ENCODE measurements around the gene ULK2. TPM values are rescaled to one million over a fixed set of nuclear protein-coding genes. Genes with fewer than 3 reads are reported as not detected.
"Not testable (repeated sequence)": the region's sequence is repeated elsewhere in the genome, so short reads cannot be mapped to it uniquely, and the experiment has no call there.

The ULK2 gene
- total and polyA plus RNA-seq, 2 donors = 7.2 to 7.9 TPM

DNA sequence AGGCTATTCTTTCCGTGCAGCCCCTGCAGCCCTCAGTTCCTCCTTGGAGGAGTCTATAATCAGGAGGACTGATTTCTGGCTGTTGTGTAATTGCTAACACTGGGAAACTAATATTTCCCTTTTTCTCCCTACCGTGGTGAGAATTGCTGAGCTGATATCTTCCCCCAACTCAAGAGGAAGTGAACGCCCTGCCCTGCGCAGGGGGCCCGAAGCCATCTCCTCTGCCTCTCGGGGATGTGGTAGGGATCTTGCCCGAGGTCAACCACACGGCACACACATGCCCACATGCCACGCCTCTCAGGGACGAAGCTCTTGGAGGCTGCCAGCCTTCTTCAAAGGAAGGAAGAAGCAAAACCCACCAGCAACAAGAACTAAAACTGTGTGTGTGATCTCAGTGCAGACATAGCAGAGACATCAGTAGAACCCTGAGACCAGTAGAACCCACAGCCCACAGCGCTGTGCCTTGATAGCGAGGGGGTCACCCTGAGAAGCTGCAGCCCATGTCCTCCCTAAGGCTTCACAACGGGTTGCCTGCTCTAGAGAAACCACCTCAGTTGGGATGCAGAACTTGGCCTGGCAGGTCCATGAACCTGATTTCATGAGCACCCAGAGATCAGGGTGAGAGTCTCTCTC is 8.9 kb upstream of the ULK2 start:
- peaks cover 12 to 19% of the 10 kb centered on the region in 2 donors for H3K4me1 ChIP-seq (ENCODE audit: control insufficient read depth in 2 of 2, insufficient read depth in 2 of 2, low read length in 2 of 2)
- peak in 4 of 9 donors; percentile 36 to 79 (median 54) for DNase-seq (ENCODE audit: low read depth in 6 of 9, low spot score in 9 of 9)
- peaks cover 0 to 2% of the 10 kb centered on the region in 2 donors for H3K9me3 ChIP-seq (ENCODE audit: control insufficient read depth in 2 of 2, insufficient read depth in 1 of 2, low read length in 1 of 2)
- no peaks in the 10 kb centered on the region for H3K27me3 ChIP-seq (ENCODE audit: control insufficient read depth in 2 of 2, insufficient read depth in 1 of 2, low read length in 1 of 2)
- H3K36me3 ChIP-seq (ENCODE audit: control insufficient read depth in 2 of 2, insufficient read depth in 2 of 2, low read length in 1 of 2) = no peaks in the 10 kb centered on the region
- H3K27ac ChIP-seq (ENCODE audit: low read depth in 1 of 2, low read length in 1 of 2) = peak overlapping the region; percentile 38 to 50
- 4% methylated on average over 13 of the region's 13 CpGs for WGBS
- no peak overlapping the region for H3K4me3 ChIP-seq (ENCODE audit: low read length in 2 of 2)

DNA sequence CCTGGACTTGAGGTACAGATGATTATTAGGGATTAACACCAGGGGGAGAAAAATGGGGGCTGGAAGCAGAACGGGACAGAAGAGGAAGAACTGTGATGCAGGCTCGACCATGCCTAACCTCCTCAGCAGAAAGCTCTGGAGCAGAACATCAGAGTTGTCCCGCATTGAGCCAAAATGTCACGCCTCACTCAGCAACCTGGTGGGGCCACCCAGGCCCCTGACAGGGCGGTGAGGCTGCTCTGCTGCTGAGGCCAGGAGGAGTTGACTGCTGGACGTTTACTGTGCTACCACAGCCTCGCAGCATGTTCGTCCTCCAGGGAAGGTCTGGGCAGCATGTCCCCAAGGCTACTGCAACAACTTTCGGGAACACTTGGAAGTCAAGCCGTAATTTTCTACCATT is 6.5 kb upstream of the ULK2 start:
- Histone ChIP-seq H3K4me1 (ENCODE audit: control insufficient read depth in 2 of 2, insufficient read depth in 2 of 2, low read length in 2 of 2) (peaks cover 19 to 31% of the 10 kb centered on the region in 2 donors), H3K9me3 (ENCODE audit: control insufficient read depth in 2 of 2, insufficient read depth in 1 of 2, low read length in 1 of 2) (peaks cover 0 to 2% of the 10 kb centered on the region in 2 donors), H3K36me3 (ENCODE audit: control insufficient read depth in 2 of 2, insufficient read depth in 2 of 2, low read length in 1 of 2) (no peaks in the 10 kb centered on the region), H3K27ac (ENCODE audit: low read depth in 1 of 2, low read length in 1 of 2) (no peak overlapping the region), H3K4me3 (ENCODE audit: low read length in 2 of 2) (no peak overlapping the region), H3K27me3 (ENCODE audit: control insufficient read depth in 2 of 2, insufficient read depth in 1 of 2, low read length in 1 of 2) (peaks cover 0 to under 1% of the 10 kb centered on the region in 2 donors)
- 95% methylated on average over 10 of the region's 10 CpGs for WGBS
- no peak for DNase-seq (ENCODE audit: low read depth in 6 of 9, low spot score in 9 of 9)

DNA sequence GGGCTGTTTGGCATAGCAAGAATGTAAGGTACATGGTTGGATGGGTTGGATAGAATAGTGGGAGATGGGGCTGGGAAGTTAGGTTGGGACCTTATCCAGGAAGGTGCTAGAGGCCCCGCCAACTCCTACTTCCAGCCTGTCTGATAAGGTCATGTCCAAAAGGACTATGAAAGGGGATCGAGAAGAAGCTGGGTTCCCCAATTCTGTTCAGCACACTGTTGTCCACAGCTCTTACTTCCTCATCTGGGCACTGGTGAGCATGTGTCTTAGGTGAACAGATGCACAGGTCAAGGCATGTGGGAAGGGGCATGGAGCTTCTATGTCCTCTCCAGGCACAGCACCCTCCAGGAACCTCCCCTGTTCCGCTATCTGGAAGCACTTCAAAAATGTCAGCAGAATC is 5.6 kb upstream of the ULK2 start:
- peaks cover 0 to 3% of the 10 kb centered on the region in 2 donors for H3K9me3 ChIP-seq (ENCODE audit: control insufficient read depth in 2 of 2, insufficient read depth in 1 of 2, low read length in 1 of 2)
- H3K4me3 ChIP-seq (ENCODE audit: low read length in 2 of 2) = no peak overlapping the region
- no peak for DNase-seq (ENCODE audit: low read depth in 6 of 9, low spot score in 9 of 9)
- no peaks in the 10 kb centered on the region for H3K36me3 ChIP-seq (ENCODE audit: control insufficient read depth in 2 of 2, insufficient read depth in 2 of 2, low read length in 1 of 2)
- H3K27ac ChIP-seq (ENCODE audit: low read depth in 1 of 2, low read length in 1 of 2) = no peak overlapping the region
- peaks cover 19 to 31% of the 10 kb centered on the region in 2 donors for H3K4me1 ChIP-seq (ENCODE audit: control insufficient read depth in 2 of 2, insufficient read depth in 2 of 2, low read length in 2 of 2)
- H3K27me3 ChIP-seq (ENCODE audit: control insufficient read depth in 2 of 2, insufficient read depth in 1 of 2, low read length in 1 of 2) = peaks cover under 1 to 7% of the 10 kb centered on the region in 2 donors
- WGBS = 96% methylated on average over 3 of the region's 3 CpGs

DNA sequence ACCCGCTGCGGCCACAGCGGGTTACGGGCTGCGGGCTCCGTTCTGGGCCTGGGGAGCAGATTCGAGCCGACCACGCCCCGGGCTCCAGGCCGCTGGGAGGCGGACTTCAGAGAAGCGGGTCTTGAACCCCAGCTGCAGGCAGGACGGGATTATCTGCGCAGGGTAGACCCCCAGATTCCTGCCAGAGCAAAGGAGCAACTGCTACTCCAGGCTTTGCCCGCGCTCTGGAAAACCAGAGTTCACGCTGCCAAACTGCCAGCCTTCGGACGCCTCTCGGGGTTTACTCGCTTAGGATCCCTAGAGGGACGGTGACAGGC is 301 bp upstream of the ULK2 start:
- 61% methylated on average over 23 of the region's 23 CpGs for WGBS
- Histone ChIP-seq H3K27ac (ENCODE audit: low read depth in 1 of 2, low read length in 1 of 2) (no peak overlapping the region), H3K27me3 (ENCODE audit: control insufficient read depth in 2 of 2, insufficient read depth in 1 of 2, low read length in 1 of 2) (peaks cover 6 to 24% of the 10 kb centered on the region in 2 donors), H3K36me3 (ENCODE audit: control insufficient read depth in 2 of 2, insufficient read depth in 2 of 2, low read length in 1 of 2) (no peaks in the 10 kb centered on the region), H3K4me3 (ENCODE audit: low read length in 2 of 2) (peak overlapping the region; percentile 10 to 80), H3K4me1 (ENCODE audit: control insufficient read depth in 2 of 2, insufficient read depth in 2 of 2, low read length in 2 of 2) (peaks cover 9 to 24% of the 10 kb centered on the region in 2 donors), H3K9me3 (ENCODE audit: control insufficient read depth in 2 of 2, insufficient read depth in 1 of 2, low read length in 1 of 2) (peaks cover 0 to 3% of the 10 kb centered on the region in 2 donors)
- no peak for DNase-seq (ENCODE audit: low read depth in 6 of 9, low spot score in 9 of 9)

DNA sequence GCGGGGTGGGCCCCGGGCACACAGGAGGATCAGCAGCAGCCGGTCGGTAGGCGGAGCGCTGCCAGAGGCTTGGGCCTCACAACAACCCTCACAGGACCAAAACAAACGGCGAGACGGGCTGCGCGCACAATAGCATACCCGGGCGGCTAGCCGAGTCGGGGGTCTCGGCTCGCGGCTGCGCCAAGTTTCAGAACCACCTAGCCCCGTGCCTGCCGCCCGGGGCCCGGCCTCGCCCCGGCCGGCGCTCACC is 732 bp downstream of the ULK2 start:
- Histone ChIP-seq H3K27ac (ENCODE audit: low read depth in 1 of 2, low read length in 1 of 2) (peak overlapping the region in 1 of 2 donors; percentile 84), H3K36me3 (ENCODE audit: control insufficient read depth in 2 of 2, insufficient read depth in 2 of 2, low read length in 1 of 2) (no peaks in the 10 kb centered on the region), H3K4me3 (ENCODE audit: low read length in 2 of 2) (peak overlapping the region; percentile 49 to 80), H3K4me1 (ENCODE audit: control insufficient read depth in 2 of 2, insufficient read depth in 2 of 2, low read length in 2 of 2) (peaks cover 9 to 24% of the 10 kb centered on the region in 2 donors), H3K27me3 (ENCODE audit: control insufficient read depth in 2 of 2, insufficient read depth in 1 of 2, low read length in 1 of 2) (peaks cover 6 to 24% of the 10 kb centered on the region in 2 donors), H3K9me3 (ENCODE audit: control insufficient read depth in 2 of 2, insufficient read depth in 1 of 2, low read length in 1 of 2) (peaks cover 0 to 3% of the 10 kb centered on the region in 2 donors)
- WGBS = under 1% methylated on average over 27 of the region's 27 CpGs
- peak in 4 of 9 donors; percentile 35 to 74 (median 48) for DNase-seq (ENCODE audit: low read depth in 6 of 9, low spot score in 9 of 9)

DNA sequence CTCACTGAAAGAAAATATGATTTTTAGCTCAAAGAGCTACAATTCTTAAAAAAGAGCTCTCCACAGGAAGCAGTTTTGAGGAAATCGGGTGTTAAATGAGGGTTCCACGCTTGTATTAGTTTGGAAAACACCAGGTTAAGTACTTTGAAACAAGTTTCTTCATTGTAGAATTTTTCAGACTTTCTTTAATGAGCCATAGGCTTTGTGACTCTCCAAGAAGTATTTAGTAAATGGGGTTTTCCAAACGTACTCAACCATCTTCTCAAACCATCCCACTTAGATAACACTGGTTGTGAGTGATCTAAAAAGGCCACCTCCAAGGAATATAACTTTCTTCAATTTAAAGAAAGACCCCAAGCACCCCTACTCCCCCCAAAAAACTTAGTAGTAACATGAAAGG is 2.7 kb downstream of the ULK2 start:
- no peak overlapping the region for H3K4me3 ChIP-seq (ENCODE audit: low read length in 2 of 2)
- peaks cover 0 to 3% of the 10 kb centered on the region in 2 donors for H3K9me3 ChIP-seq (ENCODE audit: control insufficient read depth in 2 of 2, insufficient read depth in 1 of 2, low read length in 1 of 2)
- peaks cover 6 to 24% of the 10 kb centered on the region in 2 donors for H3K27me3 ChIP-seq (ENCODE audit: control insufficient read depth in 2 of 2, insufficient read depth in 1 of 2, low read length in 1 of 2)
- 90% methylated on average over 3 of the region's 3 CpGs for WGBS
- H3K36me3 ChIP-seq (ENCODE audit: control insufficient read depth in 2 of 2, insufficient read depth in 2 of 2, low read length in 1 of 2) = no peaks in the 10 kb centered on the region
- peaks cover 5 to 16% of the 10 kb centered on the region in 2 donors for H3K4me1 ChIP-seq (ENCODE audit: control insufficient read depth in 2 of 2, insufficient read depth in 2 of 2, low read length in 2 of 2)
- no peak for DNase-seq (ENCODE audit: low read depth in 6 of 9, low spot score in 9 of 9)
- H3K27ac ChIP-seq (ENCODE audit: low read depth in 1 of 2, low read length in 1 of 2) = no peak overlapping the region

DNA sequence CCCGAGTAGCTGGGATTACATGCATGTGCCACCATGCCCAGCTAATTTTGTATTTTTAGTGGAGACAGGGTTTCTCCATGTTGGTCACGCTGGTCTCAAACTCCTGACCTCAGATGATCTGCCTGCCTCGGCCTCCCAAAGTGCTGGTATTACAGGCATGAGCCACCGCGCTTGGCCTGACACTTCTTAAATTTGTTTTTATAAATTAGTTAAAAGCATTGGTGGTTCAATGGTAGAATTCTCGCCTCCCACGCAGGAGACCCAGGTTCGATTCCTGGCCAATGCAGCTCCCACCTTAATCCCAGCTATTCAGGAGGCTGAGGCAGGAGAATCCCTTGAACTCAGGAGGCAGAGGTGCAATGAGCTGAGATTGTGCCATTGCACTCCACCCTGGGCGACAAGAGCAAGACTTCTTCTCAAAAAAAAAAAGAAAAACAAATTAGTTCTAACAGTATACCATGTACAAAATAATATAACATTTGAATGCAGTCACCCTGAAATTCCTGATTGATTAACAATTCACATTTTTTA is 7.0 kb downstream of the ULK2 start:
- not testable (repeated sequence) for H3K27ac ChIP-seq (ENCODE audit: low read depth in 1 of 2, low read length in 1 of 2); H3K9me3 ChIP-seq (ENCODE audit: control insufficient read depth in 2 of 2, insufficient read depth in 1 of 2, low read length in 1 of 2); DNase-seq (ENCODE audit: low read depth in 6 of 9, low spot score in 9 of 9); H3K27me3 ChIP-seq (ENCODE audit: control insufficient read depth in 2 of 2, insufficient read depth in 1 of 2, low read length in 1 of 2); H3K4me3 ChIP-seq (ENCODE audit: low read length in 2 of 2); H3K36me3 ChIP-seq (ENCODE audit: control insufficient read depth in 2 of 2, insufficient read depth in 2 of 2, low read length in 1 of 2); H3K4me1 ChIP-seq (ENCODE audit: control insufficient read depth in 2 of 2, insufficient read depth in 2 of 2, low read length in 2 of 2)
- WGBS = 98% methylated on average over 9 of the region's 9 CpGs

DNA sequence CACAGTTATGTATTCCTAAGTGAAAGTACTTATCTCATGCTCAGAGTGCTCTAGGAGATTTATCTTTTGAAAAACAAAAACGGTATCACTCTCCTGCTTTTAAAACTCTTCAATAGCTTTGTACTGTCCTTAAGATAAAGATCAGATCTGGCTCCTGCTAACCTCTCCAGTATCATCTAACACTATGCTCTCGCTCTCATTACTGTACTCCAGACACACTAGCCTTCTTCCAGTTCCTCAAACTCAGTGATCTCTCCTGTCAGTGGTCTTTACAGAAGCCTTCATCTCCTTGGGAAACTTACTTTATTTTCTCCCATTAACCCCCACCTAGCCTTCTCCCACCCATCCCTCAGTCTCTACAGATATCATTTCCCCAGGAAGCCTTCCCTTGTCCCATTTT is 10.1 kb downstream of the ULK2 start:
- Histone ChIP-seq H3K9me3 (ENCODE audit: control insufficient read depth in 2 of 2, insufficient read depth in 1 of 2, low read length in 1 of 2) (no peaks in the 10 kb centered on the region), H3K36me3 (ENCODE audit: control insufficient read depth in 2 of 2, insufficient read depth in 2 of 2, low read length in 1 of 2) (no peaks in the 10 kb centered on the region), H3K4me1 (ENCODE audit: control insufficient read depth in 2 of 2, insufficient read depth in 2 of 2, low read length in 2 of 2) (no peaks in the 10 kb centered on the region), H3K27me3 (ENCODE audit: control insufficient read depth in 2 of 2, insufficient read depth in 1 of 2, low read length in 1 of 2) (no peaks in the 10 kb centered on the region), H3K4me3 (ENCODE audit: low read length in 2 of 2) (no peak overlapping the region), H3K27ac (ENCODE audit: low read depth in 1 of 2, low read length in 1 of 2) (no peak overlapping the region)
- WGBS = 91% methylated on average over 2 of the region's 2 CpGs
- DNase-seq (ENCODE audit: low read depth in 6 of 9, low spot score in 9 of 9) = no peak

DNA sequence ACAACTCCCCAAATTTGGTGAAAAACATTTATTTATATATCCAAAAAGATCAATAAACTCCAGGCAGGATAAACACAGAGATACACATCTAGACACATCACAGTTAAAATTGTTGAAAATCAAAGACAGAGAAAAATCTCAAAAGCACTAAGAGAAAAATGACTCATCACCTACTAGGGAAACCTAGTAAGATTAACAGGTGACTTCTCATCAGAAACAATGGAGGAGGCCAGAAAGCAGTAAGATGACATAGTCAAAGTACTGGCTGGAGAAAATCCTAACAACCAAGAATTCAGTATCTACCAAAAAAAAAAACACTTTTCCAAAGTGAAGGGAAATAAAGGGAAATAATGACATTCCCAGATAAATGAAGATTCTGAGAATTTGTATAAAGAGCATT is 33.8 kb downstream of the ULK2 start:
- H3K27me3 ChIP-seq (ENCODE audit: control insufficient read depth in 2 of 2, insufficient read depth in 1 of 2, low read length in 1 of 2) = no peaks in the 10 kb centered on the region
- H3K4me3 ChIP-seq (ENCODE audit: low read length in 2 of 2) = no peak overlapping the region
- no peaks in the 10 kb centered on the region for H3K4me1 ChIP-seq (ENCODE audit: control insufficient read depth in 2 of 2, insufficient read depth in 2 of 2, low read length in 2 of 2)
- no peaks in the 10 kb centered on the region for H3K9me3 ChIP-seq (ENCODE audit: control insufficient read depth in 2 of 2, insufficient read depth in 1 of 2, low read length in 1 of 2)
- no peak for DNase-seq (ENCODE audit: low read depth in 6 of 9, low spot score in 9 of 9)
- H3K27ac ChIP-seq (ENCODE audit: low read depth in 1 of 2, low read length in 1 of 2) = no peak overlapping the region
- peaks cover 0 to 3% of the 10 kb centered on the region in 2 donors for H3K36me3 ChIP-seq (ENCODE audit: control insufficient read depth in 2 of 2, insufficient read depth in 2 of 2, low read length in 1 of 2)

Measured in thymus (tissue), 11 donors.